GM23338 (cell line): ENCODE results near the gene CFAP300. TPM values are rescaled to one million over a fixed set of nuclear protein-coding genes. Genes with fewer than 3 reads are reported as not detected.

Experiments used
- JUNB ChIP-seq: IDR thresholded peaks from one replicate; pipeline ENCODE4 v1.6.1; 2016; ENCODE audit warnings: antibody characterized with exemption; ENCODE audit not compliant: unreplicated experiment
- STAT1 ChIP-seq: IDR thresholded peaks from one replicate; pipeline ENCODE4 v1.6.1; 2016; ENCODE audit warnings: antibody characterized with exemption; ENCODE audit not compliant: unreplicated experiment
- polyA plus RNA-seq: library from polyadenylated mRNA; unstranded; fragments of >200 nt; fragmentation: Nextera tagmentation; extraction: Ambion mirVana; gene quantifications from 2 replicates; pipeline ENCODE4 v1.2.1, GENCODE V29; 2016
- small RNA-seq: library from RNA; depleted of rRNA; stranded (forward); fragments of <200 nt; gene quantifications from one replicate; pipeline ENCODE3, GENCODE V24; 2014; ENCODE audit warnings: low replicate concordance
- total RNA-seq: library from RNA; depleted of rRNA; stranded (reverse); fragments of >200 nt; shearing (Covaris generic); gene quantifications from 2 replicates; pipeline ENCODE4 v1.2.3, GENCODE V29; 2014; rRNA removed
- TF ChIP-seq, protein P1 (sequence below): fragments of 250-450 bp; sonication (Bioruptor Pico); IDR thresholded peaks from 2 replicates; pipeline ENCODE4 v1.5.0; 2020; ENCODE audit warnings: mild to moderate bottlenecking, moderate library complexity

The CFAP300 gene
- total and polyA plus RNA-seq, 2 experiments from 2014 or later = 1.4 to 6.0 TPM

- TF ChIP-seq, protein P1, sequence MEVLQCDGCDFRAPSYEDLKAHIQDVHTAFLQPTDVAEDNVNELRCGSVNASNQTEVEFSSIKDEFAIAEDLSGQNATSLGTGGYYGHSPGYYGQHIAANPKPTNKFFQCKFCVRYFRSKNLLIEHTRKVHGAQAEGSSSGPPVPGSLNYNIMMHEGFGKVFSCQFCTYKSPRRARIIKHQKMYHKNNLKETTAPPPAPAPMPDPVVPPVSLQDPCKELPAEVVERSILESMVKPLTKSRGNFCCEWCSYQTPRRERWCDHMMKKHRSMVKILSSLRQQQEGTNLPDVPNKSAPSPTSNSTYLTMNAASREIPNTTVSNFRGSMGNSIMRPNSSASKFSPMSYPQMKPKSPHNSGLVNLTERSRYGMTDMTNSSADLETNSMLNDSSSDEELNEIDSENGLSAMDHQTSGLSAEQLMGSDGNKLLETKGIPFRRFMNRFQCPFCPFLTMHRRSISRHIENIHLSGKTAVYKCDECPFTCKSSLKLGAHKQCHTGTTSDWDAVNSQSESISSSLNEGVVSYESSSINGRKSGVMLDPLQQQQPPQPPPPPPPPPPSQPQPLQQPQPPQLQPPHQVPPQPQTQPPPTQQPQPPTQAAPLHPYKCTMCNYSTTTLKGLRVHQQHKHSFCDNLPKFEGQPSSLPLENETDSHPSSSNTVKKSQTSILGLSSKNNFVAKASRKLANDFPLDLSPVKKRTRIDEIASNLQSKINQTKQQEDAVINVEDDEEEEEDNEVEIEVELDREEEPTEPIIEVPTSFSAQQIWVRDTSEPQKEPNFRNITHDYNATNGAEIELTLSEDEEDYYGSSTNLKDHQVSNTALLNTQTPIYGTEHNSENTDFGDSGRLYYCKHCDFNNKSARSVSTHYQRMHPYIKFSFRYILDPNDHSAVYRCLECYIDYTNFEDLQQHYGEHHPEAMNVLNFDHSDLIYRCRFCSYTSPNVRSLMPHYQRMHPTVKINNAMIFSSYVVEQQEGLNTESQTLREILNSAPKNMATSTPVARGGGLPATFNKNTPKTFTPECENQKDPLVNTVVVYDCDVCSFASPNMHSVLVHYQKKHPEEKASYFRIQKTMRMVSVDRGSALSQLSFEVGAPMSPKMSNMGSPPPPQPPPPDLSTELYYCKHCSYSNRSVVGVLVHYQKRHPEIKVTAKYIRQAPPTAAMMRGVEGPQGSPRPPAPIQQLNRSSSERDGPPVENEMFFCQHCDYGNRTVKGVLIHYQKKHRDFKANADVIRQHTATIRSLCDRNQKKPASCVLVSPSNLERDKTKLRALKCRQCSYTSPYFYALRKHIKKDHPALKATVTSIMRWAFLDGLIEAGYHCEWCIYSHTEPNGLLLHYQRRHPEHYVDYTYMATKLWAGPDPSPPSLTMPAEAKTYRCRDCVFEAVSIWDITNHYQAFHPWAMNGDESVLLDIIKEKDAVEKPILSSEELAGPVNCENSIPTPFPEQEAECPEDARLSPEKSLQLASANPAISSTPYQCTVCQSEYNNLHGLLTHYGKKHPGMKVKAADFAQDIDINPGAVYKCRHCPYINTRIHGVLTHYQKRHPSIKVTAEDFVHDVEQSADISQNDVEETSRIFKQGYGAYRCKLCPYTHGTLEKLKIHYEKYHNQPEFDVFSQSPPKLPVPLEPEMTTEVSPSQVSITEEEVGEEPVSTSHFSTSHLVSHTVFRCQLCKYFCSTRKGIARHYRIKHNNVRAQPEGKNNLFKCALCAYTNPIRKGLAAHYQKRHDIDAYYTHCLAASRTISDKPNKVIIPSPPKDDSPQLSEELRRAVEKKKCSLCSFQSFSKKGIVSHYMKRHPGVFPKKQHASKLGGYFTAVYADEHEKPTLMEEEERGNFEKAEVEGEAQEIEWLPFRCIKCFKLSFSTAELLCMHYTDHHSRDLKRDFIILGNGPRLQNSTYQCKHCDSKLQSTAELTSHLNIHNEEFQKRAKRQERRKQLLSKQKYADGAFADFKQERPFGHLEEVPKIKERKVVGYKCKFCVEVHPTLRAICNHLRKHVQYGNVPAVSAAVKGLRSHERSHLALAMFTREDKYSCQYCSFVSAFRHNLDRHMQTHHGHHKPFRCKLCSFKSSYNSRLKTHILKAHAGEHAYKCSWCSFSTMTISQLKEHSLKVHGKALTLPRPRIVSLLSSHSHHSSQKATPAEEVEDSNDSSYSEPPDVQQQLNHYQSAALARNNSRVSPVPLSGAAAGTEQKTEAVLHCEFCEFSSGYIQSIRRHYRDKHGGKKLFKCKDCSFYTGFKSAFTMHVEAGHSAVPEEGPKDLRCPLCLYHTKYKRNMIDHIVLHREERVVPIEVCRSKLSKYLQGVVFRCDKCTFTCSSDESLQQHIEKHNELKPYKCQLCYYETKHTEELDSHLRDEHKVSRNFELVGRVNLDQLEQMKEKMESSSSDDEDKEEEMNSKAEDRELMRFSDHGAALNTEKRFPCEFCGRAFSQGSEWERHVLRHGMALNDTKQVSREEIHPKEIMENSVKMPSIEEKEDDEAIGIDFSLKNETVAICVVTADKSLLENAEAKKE = no peak
- TF ChIP-seq STAT1 (no peak), JUNB (no peak)
Measured at GRCh38 chr11:102121329-102121728, 74.1 kb downstream of the CFAP300 start (continued).

Small RNA genes lying within 50 kb of the gene (small RNA-seq; reads per million reads assigned to genes)
- not detected for gene RNA5SP535

Other genes with a start within 250 kb of the CFAP300 start
- 1.4 and 2.1 TPM in 2 replicates for gene CEP126, start 132.4 kb upstream of the CFAP300 start, total RNA-seq
- gene CEP126, start 132.4 kb upstream of the CFAP300 start, polyA plus RNA-seq = 1.5 and 2.3 TPM in 2 replicates
- gene ANGPTL5, start 130.9 kb upstream of the CFAP300 start, total RNA-seq = not detected in 2 replicates
- not detected in 2 replicates for gene ANGPTL5, start 130.9 kb upstream of the CFAP300 start, polyA plus RNA-seq
- 132 and 155 TPM in 2 replicates for gene YAP1, start 63.0 kb downstream of the CFAP300 start, total RNA-seq
- gene YAP1, start 63.0 kb downstream of the CFAP300 start, polyA plus RNA-seq = 17.2 and 19.5 TPM in 2 replicates